Measurements from ENCODE around the gene GASK1A. TPM values are rescaled to one million over a fixed set of nuclear protein-coding genes. Genes with fewer than 3 reads are reported as not detected.
"Not testable (repeated sequence)": the region's sequence is repeated elsewhere in the genome, so short reads cannot be mapped to it uniquely, and the experiment has no call there.

The GASK1A gene
- polyA plus RNA-seq, 3 donors, result 2.7 to 5.6 (median 4.1) TPM

GRCh38 chr3:43046583-43046982, 67.5 kb downstream of the GASK1A start:
- DNase-seq (ENCODE audit: extremely low read depth in 1 of 11, low read depth in 9 of 11, low spot score in 4 of 11), result no peak

GRCh38 chr3:43048470-43048869, 69.4 kb downstream of the GASK1A start:
- no peak for DNase-seq (ENCODE audit: extremely low read depth in 1 of 11, low read depth in 9 of 11, low spot score in 4 of 11)

GRCh38 chr3:43053291-43053690, 74.2 kb downstream of the GASK1A start:
- DNase-seq (ENCODE audit: extremely low read depth in 1 of 11, low read depth in 9 of 11, low spot score in 4 of 11), result no peak

- DNase-seq (ENCODE audit: extremely low read depth in 1 of 11, low read depth in 9 of 11, low spot score in 4 of 11), result no peak
Measured at GRCh38 chr3:43054754-43055153, 75.6 kb downstream of the GASK1A start.

GRCh38 chr3:43055393-43055792, 76.3 kb downstream of the GASK1A start:
- DNase-seq (ENCODE audit: extremely low read depth in 1 of 11, low read depth in 9 of 11, low spot score in 4 of 11), result no peak

GRCh38 chr3:43055806-43056770, 77.0 kb downstream of the GASK1A start:
- DNase-seq (ENCODE audit: extremely low read depth in 1 of 11, low read depth in 9 of 11, low spot score in 4 of 11), result no peak

- no peak for DNase-seq (ENCODE audit: extremely low read depth in 1 of 11, low read depth in 9 of 11, low spot score in 4 of 11)
Measured at GRCh38 chr3:43059456-43059855, 80.3 kb downstream of the GASK1A start.

- DNase-seq (ENCODE audit: extremely low read depth in 1 of 11, low read depth in 9 of 11, low spot score in 4 of 11), result no peak
Measured at GRCh38 chr3:43061101-43061895, 82.2 kb downstream of the GASK1A start.

GRCh38 chr3:43062040-43062563, 83.0 kb downstream of the GASK1A start:
- DNase-seq (ENCODE audit: extremely low read depth in 1 of 11, low read depth in 9 of 11, low spot score in 4 of 11), result no peak

- DNase-seq (ENCODE audit: extremely low read depth in 1 of 11, low read depth in 9 of 11, low spot score in 4 of 11), result no peak
Measured at GRCh38 chr3:43062564-43063040, 83.5 kb downstream of the GASK1A start.

GRCh38 chr3:43063114-43063513, 84.0 kb downstream of the GASK1A start:
- no peak for DNase-seq (ENCODE audit: extremely low read depth in 1 of 11, low read depth in 9 of 11, low spot score in 4 of 11)

GRCh38 chr3:43070670-43071069, 91.6 kb downstream of the GASK1A start:
- DNase-seq (ENCODE audit: extremely low read depth in 1 of 11, low read depth in 9 of 11, low spot score in 4 of 11), result not testable (repeated sequence)

GRCh38 chr3:43071313-43071893, 92.3 kb downstream of the GASK1A start:
- DNase-seq (ENCODE audit: extremely low read depth in 1 of 11, low read depth in 9 of 11, low spot score in 4 of 11), result no peak

GRCh38 chr3:43072361-43072760, 93.2 kb downstream of the GASK1A start:
- DNase-seq (ENCODE audit: extremely low read depth in 1 of 11, low read depth in 9 of 11, low spot score in 4 of 11), result no peak

- no peak for DNase-seq (ENCODE audit: extremely low read depth in 1 of 11, low read depth in 9 of 11, low spot score in 4 of 11)
Measured at GRCh38 chr3:43073116-43073835, 94.2 kb downstream of the GASK1A start.

GRCh38 chr3:43073836-43074220, 94.7 kb downstream of the GASK1A start:
- no peak for DNase-seq (ENCODE audit: extremely low read depth in 1 of 11, low read depth in 9 of 11, low spot score in 4 of 11)

GRCh38 chr3:43074482-43074881, 95.4 kb downstream of the GASK1A start:
- no peak for DNase-seq (ENCODE audit: extremely low read depth in 1 of 11, low read depth in 9 of 11, low spot score in 4 of 11)

- DNase-seq (ENCODE audit: extremely low read depth in 1 of 11, low read depth in 9 of 11, low spot score in 4 of 11), result no peak
Measured at GRCh38 chr3:43074901-43075689, 96.0 kb downstream of the GASK1A start.

Measured in renal cortex interstitium (tissue), 11 donors.